ENCODE results near the gene GLDN.

GLDN gene

DNA sequence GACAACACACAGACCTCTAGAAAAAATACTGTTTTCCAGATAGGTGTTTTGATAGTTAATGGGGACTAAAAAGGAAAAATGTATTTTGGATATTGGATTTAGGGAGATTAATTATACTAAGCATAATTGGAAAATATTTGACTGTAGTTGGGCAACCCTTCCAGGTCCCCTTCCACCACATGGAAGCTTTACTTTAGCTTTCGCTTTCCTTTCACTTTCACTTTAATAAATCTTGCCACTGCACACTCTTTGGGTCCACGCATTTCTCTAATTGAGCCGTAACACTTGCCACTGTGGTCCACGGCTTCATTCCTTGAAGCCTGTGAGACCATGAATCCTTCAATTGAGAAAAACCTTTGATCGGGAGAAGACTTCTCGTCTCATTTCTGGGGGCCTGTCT lies 15.5 kb downstream of the GLDN start:
- no peak for DNase-seq (ENCODE audit: low read depth)

DNA sequence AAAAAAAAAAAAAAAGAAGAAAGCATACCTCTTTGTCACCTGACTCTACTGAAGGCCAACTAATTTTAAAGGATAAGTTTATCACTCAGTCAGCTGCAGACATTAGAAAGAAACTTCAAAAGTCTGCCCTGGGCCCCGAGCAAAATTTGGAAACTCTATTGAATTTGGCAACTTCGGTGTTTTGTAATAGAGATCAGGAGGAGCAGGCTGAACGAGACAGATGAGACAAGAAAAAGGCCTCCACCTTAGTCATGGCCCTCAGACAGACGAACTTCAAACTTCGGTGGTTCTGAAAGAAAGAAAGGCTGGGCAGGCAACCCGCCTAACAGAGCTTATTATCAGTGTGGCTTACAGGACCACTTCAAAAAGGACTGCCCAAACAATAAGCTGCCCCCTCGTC lies 18.5 kb downstream of the GLDN start:
- no peak for DNase-seq (ENCODE audit: low read depth)

DNA sequence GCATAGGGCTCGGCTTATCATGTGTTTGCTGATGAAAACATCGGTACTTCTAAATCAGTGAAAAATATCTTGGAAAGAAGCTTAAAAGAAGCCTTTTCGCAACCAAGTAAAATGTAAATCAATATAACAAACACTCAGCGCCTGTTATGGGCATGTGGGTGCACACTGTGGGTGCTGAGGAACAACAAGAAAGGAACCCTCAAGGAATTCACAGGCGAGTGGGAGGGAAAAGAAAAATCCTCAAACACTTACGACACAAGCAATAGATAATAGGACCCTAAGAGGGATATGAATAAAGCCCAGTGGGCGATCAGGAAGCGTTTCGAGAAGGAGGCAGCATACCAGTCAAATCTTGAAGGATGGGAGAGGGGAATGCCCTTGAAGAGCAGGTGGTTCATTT lies 21.9 kb downstream of the GLDN start:
- no peak for DNase-seq (ENCODE audit: low read depth)

DNA sequence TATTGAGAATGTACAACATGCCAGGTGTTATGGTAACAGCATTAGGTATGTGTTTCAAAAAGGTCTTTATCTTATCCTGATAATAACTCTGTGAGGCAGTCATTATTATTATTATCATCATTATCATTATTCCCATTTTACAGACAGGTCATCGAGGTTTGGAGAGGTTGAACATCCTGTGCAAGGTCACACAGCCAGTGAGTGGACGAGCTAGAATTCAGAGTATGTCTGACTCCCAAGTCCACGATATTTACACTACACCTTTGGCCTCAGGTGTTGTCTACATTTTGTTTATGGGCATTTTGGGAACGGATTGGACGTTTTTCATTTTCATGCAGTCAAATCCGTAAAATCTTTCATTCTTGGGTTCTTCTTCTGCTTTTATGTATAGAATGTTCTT lies 24.0 kb downstream of the GLDN start:
- DNase-seq (ENCODE audit: low read depth) = no peak

DNA sequence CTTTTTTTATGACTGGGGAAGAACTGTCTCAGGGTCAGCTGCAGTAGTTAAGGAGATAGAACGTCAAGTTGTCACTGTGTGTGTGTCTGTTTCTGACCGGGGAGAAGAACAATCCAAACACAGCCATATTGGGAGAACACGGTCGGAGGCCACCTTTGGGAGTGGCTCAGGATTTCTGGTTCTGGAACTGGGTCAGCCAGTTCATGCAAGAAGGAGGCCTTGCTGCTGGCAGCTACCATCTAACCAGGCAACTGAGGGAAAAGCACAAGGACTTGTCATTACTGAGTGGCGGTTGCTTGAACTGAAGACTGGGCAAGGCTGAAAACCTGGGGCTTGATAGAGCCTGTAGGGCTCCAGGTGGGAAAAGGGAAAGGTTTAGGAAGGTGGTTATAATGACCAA lies 24.6 kb downstream of the GLDN start:
- DNase-seq (ENCODE audit: low read depth) = no peak

DNA sequence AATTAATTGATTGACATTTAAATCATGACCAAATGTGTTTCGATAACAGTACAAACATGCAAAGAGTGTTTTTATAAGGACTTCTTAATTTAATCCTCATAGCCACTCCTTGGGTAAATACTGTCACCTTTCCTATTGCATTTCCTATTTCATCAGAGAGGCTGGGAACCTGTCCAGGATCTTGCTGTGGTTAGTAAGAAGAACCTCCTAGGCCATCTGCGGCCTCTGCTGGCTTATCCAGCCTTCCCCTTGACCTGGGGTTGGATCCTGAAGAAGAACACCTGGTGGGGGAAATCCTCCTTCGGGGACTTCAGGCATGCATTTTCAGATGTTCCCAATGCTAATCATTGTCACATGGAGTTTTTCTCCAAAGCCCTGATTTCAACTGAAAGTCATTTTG lies 25.5 kb downstream of the GLDN start:
- DNase-seq (ENCODE audit: low read depth) = no peak

DNA sequence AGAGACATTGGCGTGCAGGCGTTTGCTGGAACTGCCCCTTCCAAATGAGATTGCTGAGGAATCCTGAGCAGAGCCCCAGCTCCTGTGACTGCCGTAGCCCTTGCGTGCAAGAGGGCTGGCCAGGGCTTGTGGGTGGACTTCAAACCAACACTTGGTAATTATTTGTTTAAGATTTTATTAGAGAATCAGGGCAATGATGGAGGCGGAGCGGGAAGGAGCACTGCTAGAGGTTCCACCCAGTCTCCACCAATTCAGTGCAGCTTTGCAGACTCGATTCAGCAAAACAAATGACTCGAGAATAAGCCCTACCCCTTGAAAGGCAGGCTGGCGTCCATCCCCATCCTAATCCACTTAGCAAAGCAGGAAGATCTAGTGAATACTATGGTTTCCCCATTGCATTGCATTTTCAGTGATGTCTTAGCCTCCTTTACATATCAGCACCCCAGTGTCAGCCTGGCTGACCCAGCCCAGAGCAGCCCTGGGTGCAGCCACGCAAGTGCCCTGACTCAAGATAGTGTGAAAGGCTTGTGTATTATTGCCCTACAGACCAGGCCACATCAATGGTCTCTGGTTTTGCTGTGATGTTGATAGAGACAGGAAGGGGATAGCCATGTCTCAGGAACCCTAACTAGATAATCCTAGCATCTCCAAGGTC lies 26.0 kb downstream of the GLDN start:
- DNase-seq (ENCODE audit: low read depth) = no peak

DNA sequence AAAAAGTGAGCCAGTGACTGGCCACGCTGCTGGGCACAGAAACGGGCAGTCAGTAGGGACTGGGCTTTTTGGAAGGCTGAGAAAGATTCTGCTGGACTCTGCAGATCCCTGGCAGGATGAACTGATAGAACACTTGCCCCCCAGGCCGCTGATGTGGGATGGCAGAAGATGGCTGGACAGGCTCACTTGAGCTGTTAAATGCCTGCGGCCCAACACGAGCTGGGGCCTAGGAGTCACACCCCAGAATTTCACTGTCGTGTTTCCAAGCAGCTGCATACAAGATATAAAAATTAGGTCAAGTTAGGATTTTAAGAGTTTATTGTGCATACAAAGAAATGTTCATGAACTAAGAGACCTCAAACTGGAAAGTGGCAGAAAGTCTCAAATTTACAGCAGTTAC lies 26.9 kb downstream of the GLDN start:
- DNase-seq (ENCODE audit: low read depth) = no peak

DNA sequence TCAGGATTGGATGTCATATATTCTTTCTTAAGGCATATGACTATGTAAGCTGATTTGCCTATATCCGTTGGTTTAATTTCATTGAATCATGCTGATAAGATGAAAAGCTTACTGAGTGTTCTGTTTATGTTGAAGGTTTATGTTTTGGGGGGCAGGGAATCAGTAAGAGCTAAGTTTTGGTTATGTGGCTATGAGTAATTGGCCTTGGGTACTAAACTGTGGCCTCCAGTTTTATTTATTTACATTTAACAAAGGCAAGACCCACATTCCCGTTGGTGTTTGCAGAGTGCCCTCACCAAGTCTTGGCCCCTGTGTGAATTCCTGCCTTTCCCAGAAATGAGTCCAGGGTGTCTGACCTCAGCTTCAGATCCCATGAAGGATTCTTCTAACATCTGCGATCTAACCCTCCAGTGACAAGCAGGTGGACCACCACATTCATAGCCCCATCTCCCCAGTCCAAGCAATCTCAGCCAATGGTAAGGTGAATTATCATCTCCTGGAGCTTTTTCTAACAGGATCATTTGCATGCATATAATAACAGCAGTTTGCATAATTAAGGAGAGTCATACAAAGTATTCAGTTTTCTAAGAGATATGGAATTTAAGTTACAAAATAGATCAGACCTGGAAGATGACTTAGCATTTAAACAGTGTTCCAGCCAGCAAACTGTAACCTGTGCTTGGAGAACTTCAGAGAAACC lies 27.4 kb downstream of the GLDN start:
- no peak for DNase-seq (ENCODE audit: low read depth)

DNA sequence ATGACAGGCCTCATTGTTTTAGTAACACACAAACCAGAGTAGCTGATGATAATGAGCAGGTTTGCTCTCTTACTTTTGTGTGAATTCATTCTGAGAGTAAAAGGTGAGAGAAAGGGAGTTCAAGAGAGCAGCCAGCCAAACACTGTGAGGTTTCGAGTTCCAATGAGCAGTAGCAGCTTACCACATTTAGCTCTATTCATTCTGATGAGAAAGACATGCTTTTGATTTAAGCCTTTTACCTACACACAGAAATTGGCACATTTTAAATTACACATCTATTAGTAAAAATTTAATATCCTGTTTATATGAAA lies 28.0 kb downstream of the GLDN start:
- DNase-seq (ENCODE audit: low read depth) = no peak

DNA sequence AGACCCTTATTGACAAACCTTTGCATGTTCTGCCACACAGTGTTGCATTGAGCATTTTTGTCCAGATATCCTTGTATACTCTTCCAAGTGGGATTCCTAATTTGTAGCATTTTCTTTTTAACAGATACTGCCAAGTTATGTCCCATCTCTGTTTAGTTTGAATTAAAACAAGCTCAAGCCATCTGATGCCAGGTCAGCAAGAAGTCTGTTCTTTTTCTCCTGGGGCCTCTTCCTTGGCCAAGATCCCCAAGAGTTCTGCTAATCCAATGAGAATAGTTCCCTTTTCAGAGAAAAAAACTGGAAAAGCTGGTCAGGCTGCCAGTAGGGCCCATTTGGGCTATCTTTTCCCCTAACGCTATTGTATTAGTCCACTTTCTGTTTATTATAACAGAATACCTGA lies 29.8 kb downstream of the GLDN start:
- no peak for DNase-seq (ENCODE audit: low read depth)

DNA sequence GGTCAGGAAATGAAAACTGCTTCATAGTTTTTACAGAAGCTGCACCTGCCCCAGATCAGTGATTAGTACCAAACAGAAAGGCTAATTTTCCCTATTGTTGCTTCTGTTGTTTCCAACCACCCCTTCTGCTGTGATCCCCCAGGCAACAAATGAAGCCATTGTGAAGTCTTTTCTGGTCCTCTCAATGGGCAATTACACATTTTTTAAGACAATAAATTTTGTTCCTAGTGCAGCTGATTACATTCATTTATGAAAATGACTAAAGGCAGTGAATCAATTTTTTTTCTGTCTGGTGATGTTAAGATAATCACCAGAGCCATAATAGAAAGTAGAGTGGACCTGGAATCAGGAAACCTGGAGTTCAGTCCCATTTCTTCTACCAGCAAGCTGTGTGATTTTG lies 32.7 kb downstream of the GLDN start:
- no peak for DNase-seq (ENCODE audit: low read depth)

DNA sequence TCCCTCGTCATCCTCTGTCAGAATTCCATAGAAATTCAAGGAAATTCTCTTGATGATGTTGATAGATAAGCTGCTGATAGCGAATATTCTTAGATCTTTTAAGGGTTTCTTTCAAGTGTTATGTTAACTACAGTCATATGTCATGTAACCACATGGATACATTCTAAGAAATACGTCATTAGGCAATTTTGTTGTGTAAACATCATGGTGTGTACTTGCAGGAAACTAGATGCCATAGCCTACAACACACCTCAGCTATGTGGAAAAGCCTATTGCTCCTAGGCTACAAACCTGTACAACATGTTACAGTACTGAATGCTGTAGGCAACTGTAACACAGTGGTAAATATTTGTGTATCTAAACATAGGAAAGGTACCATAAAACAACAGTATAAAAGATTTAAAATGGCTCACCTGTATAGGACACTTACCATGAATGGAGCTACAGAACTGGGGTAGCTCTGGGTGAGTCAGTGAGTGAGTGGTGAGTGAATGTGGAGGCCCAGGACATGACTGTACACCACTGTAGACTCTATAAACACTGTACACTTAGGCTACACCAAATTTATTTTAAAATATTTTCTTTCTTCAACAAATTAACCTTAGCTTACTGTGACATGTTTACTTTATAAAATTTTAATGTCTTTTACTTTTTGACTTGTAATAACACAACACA lies 34.6 kb downstream of the GLDN start:
- no peak for DNase-seq (ENCODE audit: low read depth)

DNA sequence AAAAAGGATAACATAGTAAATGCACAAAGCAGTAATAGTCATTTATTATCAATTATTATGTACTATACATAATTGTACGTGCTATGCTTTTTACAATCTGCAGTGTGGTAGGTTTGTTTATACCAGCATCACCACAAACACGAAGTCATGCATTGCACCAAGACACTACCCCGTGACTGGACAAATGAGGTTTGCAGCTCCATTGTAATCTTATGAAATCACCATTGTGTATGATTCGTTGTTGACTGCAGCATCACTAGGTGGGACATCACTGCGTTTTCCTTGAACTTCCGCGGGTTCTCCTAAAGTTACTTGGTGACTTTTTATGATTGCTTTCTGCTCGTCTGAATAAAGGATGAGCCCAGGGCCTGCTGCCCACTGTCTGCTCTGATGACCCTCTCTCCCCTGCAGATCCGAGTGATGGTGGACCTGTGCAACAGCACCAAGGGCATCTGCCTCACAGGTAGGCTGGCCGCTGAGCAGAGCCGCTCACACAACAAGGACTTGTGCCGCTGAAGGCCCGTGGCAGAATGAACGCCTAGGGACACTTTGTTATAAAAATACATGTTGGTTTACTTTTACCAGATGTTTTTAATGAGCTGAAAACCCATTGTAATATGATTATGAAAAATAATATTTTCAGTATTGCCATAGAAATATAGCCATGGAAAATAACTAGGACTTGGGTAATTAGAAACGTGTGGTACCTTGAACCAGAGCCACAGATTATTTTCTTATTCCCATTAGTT lies 35.8 kb downstream of the GLDN start:
- DNase-seq (ENCODE audit: low read depth) = no peak

DNA sequence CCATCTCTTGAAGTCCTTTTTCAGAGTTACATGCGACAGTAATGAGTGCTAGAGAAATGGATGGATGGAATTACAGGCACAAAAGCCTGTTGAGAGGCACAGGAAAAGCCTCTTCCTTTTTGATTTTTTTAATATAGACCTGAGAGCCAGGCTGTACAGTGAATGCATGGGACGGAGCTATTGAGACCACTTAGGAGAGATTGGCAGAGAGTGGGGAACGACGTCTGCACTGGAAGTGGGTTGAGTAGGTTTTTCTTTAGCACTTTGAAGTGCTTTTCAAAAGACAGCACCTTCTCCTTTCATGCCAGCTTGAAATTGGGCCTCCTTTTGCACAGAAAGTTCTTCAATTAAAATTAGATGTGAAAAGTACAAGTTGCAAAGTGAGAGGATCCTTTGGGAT lies 37.0 kb downstream of the GLDN start:
- no peak for DNase-seq (ENCODE audit: low read depth)

DNA sequence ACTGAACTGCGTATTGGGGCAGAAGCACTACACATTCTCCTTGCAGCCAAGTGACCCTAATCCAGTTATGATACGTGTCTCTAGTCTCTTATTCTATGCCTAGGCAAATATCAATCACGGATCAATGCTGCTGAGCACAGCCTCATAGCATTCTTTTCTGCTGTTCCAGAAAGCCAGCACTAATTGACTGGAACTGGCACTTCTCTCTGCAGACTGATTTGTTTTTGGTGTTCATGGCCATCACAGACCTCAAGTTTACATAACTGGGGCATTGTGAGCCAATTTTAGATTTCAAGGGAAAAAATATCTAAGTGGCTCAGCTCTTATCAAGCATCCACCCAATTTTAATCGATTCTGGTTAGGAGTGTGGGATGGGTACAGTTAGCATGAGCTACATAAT lies 37.9 kb downstream of the GLDN start:
- no peak for DNase-seq (ENCODE audit: low read depth)

DNA sequence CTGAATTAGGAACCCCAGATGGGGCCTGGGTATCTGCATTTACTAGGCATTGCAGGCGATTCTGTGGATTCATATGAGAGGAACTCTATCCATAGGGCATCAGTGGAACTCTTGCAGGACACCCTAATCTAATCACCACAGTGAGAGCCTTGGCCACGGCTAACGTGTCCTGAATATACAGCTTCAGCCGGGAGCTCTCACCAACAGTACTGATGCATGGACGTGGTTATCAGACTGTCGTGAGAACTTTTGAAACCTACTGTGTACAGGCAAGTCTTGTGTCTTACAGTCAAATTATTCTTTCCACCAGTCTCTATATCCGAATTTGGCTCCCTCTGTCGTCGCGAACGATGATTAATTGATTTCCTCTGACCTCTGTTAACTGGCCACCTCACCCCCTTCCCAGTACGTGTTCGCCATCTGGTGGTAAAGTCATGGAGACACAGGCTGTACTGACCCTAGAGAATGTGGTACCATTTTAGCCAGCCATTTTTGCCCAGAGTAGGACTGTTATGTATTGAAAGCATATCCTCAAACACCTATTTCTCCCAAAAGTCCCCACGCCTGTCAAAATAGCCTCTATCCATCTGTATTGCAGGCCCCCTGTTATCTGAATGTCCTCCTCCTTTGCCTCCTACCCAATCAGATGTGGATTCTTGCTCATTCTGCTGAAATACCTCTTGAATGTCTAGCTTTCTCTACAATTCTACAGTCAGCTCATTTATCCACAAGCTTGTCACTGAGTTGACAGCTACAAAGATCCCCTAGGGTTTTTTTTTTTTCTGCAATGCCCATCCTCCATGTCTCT lies 39.7 kb downstream of the GLDN start:
- no peak for DNase-seq (ENCODE audit: low read depth)

DNA sequence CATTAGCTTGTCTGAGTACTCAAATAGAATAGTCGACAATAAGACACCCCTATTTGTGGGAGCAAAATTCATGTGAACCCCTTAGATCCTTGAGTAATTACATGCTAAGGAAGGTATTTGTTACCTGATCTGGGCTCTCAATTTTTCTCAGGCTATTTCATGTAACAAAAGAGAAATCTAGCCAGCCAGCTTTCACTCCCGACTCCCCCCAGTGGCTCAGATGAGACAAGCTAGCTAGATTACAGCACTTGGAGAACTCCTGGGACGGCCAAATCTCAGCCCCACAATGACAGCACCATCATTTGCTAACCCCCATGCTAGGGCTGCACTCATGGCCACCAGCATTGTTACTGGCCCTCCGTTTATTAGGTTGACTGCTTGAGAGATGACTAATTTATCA lies 41.3 kb downstream of the GLDN start:
- DNase-seq (ENCODE audit: low read depth) = no peak

DNA sequence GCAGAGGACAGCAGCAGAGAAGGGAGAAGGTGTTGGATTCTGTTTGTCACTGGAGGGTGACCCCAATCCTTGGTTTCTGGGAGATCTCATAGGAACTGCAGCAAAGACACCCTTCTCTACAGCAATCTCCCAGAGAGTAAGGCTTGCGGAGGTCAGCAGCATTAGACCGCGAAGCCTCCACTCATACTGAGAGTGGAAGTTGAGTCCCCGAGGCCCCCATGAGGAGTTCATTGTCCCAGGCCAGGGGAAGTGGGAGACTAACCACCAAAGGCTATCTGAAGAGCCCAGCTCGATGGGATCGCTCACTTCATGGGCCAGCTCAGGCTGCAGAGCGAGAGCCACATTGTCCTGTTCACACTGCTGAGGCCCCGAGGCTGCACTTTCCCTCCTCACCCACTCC lies 44.6 kb downstream of the GLDN start:
- no peak for DNase-seq (ENCODE audit: low read depth)

DNA sequence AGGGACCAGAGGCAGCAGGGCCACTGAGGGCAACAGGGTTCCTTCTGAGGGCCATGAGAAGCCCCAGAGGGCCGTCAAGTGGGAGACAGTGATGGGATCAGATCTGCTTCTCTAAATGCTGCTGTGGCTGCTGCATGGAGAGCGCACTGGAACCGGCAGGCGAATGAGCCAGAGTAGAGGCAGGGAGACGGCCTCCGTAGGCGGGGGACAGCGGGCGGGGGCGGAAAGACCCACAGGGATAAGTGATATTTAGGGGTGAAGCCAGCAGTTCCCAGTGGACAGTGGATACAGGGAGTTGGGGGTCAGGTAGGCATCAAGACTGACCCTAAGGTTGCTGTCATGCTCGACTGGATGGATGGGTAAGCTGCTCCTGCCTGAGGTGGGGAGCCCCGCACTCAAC lies 45.0 kb downstream of the GLDN start:
- no peak for DNase-seq (ENCODE audit: low read depth)

DNA sequence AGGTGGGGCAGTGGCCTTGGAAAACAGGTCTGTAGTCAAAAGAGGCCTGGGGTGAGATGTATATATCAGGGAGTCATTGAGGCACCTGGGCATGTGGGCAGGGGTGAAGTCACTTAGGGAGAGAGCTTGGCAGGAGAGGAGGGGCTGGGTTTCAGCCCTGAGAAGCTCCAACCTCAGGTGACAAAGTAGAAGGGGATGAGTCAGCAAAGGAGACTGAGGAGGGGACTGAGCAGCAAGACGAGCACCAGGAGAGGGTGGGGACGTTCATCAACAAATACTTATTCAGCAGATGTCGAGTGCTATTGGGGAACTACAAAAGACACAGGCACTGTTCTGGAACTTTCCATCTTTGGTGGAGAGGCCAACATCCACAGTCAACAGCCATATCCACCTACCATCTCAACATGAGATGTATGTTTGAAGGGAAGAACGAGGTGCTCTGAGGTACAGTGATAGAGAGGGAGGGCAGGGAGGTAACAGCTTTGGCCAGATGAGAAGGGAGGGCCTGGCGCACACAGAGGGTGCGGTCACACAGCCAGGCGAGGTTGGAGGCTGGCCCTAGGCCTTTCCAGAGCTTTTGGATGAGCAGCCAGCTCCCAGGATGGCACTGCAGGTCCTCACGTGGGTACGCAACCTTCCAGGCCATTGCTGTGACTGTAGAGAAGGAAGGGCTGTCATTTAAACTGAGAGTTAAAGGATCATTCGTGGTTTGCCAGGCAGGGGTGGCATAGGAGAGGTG lies 45.7 kb downstream of the GLDN start:
- DNase-seq (ENCODE audit: low read depth) = no peak

DNA sequence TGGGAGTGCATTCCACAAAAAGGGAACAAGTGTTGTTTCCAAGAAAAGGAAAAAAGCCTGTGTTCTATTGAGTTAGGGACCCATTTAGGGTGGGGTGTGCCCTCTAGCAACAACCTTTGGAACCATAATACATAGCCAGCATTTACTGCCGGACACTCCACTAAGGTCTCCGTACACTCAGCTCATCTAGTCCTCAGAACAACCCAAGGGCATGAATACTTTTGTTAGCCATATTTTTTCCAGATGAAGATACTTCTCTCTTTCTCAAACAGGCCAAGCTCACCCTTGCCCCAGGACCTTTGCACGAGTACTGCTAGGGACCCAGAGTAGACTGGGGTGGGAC lies 46.2 kb downstream of the GLDN start:
- no peak for DNase-seq (ENCODE audit: low read depth)
